ENCODE measurements around the gene MGST1.
"Not testable (repeated sequence)": the region's sequence is repeated elsewhere in the genome, so short reads cannot be mapped to it uniquely, and the experiment has no call there.

The MGST1 gene

DNA sequence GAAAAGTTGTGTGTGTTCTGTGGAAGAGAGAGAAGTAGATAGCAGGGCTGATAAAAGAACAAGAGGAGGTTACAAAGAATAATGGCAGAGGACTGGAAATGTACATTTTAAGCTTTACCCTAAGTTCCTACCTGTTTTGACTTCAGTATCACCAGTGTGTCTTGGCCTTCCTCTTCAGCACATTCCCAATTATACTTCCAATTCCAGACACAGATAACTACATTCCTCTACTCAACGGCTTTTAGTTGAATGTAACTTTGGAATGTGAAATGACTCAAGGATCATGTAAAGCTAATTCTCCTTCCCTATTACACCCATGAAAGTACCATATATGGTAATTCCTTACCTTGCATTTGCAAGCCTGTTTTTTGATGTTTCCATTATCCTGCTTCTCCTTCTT lies 5.0 kb downstream of the MGST1 start:
- DNase-seq (ENCODE audit: low read depth in 2 of 2) = no peak

DNA sequence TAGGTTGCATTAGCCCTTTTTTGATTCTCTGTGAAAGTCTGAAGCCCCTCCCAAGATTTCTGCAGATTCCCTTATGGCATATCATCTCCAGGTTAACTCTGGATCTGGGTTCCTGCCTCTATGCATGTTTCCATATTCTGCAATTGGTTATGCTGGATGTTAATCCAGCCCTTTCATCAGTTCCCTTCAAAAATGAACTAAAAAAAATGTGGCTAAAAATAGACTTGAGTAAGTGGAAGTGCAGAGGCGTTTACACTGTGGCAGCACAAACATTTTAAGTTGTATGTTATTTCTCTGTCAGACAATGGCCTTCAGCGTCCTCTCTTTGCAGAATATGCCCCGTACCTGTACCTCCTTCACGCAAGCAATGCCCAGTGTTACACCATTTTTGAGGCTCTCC lies 11.4 kb downstream of the MGST1 start:
- DNase-seq (ENCODE audit: low read depth in 2 of 2) = no peak

- no peak for DNase-seq (ENCODE audit: low read depth in 2 of 2)
Measured at GRCh38 chr12:16359512-16360491, 12.4 kb downstream of the MGST1 start.

DNA sequence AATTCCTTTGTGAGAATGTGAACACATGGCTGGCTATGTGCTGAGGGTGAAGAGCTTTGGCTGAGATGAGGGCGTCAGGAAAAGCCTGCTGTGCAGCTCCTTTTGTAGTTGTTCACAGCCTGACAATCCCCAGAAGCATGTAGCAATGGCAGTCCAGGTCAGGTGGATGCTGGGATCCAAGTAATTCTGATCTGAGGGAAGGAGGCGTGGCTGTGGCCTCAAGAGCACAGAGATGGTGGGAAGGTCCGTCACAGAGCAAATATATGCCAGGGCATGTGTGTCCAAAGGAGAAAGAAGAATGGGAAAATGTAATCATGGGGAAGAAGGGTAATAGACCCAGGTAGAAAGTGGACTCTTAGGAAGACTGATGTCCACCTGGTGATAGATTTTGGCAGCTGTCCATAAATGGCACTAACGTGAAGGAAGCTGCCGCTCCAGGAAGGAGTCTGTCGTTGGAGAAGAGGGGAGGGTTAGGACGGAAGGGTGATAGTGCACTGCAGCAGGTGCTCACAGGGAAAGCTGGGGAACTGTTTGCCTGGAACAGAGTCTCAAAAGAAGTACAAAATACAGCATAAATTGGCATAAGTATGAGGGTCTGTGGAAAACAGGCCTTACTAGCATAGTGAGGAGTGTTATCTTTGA lies 13.8 kb downstream of the MGST1 start:
- DNase-seq (ENCODE audit: low read depth in 2 of 2) = no peak

DNA sequence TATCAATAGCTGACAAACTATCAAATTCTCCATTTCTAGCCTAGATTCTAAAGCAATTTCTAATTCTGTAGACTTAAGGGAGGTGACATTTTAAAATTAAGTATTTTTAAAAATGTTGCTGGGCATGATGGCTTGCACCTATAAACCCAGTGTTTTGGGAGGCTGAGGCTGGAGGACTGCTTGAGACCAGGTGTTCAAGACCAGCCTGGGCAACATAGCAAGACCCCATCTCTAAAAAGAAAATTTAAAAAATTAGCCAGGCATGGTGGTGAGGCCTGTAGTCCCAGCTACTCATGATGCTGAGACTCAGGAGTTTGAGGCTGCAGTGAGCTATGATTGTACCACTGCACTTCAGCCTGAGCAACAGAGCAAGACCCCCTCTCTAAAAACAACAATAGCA lies 15.1 kb downstream of the MGST1 start:
- no peak for DNase-seq (ENCODE audit: low read depth in 2 of 2)

DNA sequence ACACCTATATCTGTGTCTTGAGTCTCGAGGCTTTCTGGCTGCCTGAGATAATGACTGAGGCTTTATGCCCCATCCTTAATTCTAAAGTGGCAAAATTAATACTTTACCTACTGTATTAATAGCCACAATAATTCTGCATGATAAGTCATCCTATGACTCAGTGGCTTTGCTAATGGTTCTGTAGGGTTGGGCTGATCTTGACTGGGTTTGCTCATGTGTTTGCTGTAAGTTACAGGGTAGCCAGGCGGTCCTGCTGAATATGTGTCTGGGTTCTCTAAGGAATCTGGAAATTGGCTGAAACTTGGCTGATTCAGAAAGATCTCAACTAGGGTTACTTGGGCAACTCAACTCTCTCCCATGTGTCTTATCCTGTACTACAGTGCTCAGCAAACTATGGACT lies 21.7 kb downstream of the MGST1 start:
- no peak for DNase-seq (ENCODE audit: low read depth in 2 of 2)

DNA sequence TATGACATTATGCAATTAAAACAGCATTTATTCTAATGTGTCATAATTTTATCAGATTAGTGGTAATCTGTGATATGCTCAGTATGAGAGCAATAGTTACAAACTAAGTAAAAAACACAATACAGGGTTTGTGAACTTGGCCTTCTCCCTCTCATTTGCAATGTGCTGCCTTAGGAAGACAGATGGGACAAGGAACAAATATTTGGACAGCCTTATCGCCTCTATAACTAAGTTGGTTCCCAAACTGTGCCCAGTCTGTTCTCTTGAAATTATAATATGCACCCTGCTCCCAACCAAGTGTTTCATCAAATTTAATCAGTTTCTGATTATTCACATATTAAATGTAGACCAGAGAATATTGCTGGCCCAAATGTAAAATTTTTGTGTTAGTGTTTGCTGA lies 22.7 kb downstream of the MGST1 start:
- DNase-seq (ENCODE audit: low read depth in 2 of 2) = no peak

GRCh38 chr12:16382652-16383312 lies 35.3 kb downstream of the MGST1 start:
- not testable (repeated sequence) for DNase-seq (ENCODE audit: low read depth in 2 of 2)

GRCh38 chr12:16384732-16385131 lies 37.3 kb downstream of the MGST1 start:
- DNase-seq (ENCODE audit: low read depth in 2 of 2) = no peak

GRCh38 chr12:16385782-16386646 lies 38.6 kb downstream of the MGST1 start:
- no peak for DNase-seq (ENCODE audit: low read depth in 2 of 2)

GRCh38 chr12:16387919-16388318 lies 40.5 kb downstream of the MGST1 start:
- no peak for DNase-seq (ENCODE audit: low read depth in 2 of 2)

- DNase-seq (ENCODE audit: low read depth in 2 of 2) = no peak
Measured at GRCh38 chr12:16389594-16389993, 42.1 kb downstream of the MGST1 start.

- DNase-seq (ENCODE audit: low read depth in 2 of 2) = no peak
Measured at GRCh38 chr12:16392846-16393535, 45.5 kb downstream of the MGST1 start.

- DNase-seq (ENCODE audit: low read depth in 2 of 2) = no peak
Measured at GRCh38 chr12:16399101-16399500, 51.7 kb downstream of the MGST1 start.

DNA sequence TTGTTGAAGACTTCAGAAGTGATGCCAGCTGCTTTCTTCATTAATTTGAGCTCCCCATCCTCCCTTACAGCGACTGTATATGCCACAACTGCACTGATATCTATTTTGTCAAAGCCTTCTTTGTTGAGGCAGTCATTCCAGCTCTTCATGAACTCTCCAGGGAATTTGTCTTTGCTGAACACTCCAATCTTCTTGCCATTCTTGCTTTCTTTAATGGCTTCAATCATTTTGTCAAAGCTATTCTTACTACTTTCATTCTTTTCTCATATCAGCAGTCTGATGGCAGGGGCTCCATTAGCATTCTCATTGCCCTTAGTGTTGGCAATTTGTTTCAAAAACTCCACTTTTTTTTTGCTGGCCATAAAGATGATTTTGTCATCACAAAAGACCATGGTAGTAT lies 54.4 kb downstream of the MGST1 start:
- DNase-seq (ENCODE audit: low read depth in 2 of 2) = not testable (repeated sequence)

GRCh38 chr12:16407346-16407745 lies 59.9 kb downstream of the MGST1 start:
- no peak for DNase-seq (ENCODE audit: low read depth in 2 of 2)

Data from stimulated activated CD4-positive, alpha-beta T cell treated with anti-CD3 and anti-CD28 coated beads, Interleukin-1b, Interleukin-23, amount 100 ng/mL, for 4 hours (primary cell).